Endothelial cell of umbilical vein (primary cell): ENCODE data around the gene DMRTB1. TPM values are rescaled to one million over a fixed set of nuclear protein-coding genes. Genes with fewer than 3 reads are reported as not detected.

Source experiments
- BruUV-seq: library from RNA; stranded (reverse); fragments of 400-500 nt; replicated peaks from 2 replicates; lab custom pipeline; 2021; lab: Mats Ljungman, UMichigan
- CTCF ChIA-PET: fragments of 300-600, 350-600 bp; sonication (Branson Sonifier 250); formaldehyde crosslinking; loops from one replicate; lab custom pipeline; 2021; ENCODE audit warnings: antibody characterized with exemption, inconsistent platforms; lab: Charles Lee
- POLR2A ChIA-PET: fragments of 300-600, 350-600 bp; sonication (Branson Sonifier 250); formaldehyde crosslinking; loops from one replicate; lab custom pipeline; 2021; ENCODE audit warnings: antibody characterized with exemption, inconsistent platforms; lab: Charles Lee
- DNase-seq: peaks from one replicate; pipeline ENCODE4 v3.0.0-alpha.2; 2011; ENCODE audit warnings: low read depth, low spot score
- FAIRE-seq: peaks from 2 replicates; lab custom pipeline; 2011; peaks lifted over from hg19 to GRCh38; lab: Jason Lieb, UNC
- H2AFZ ChIP-seq: 2 replicates; pipeline ENCODE4 v1.6.0; 2012; ENCODE audit warnings: low read depth, low read length, control low read depth, inconsistent platforms
- H3K27ac ChIP-seq: 2 replicates; pipeline ENCODE4 v1.5.1; 2011; ENCODE audit warnings: low read depth, mild to moderate bottlenecking, control low read depth, low read length, moderate library complexity; ENCODE audit not compliant: insufficient read depth
- H3K27me3 ChIP-seq, 2 experiments: 2 replicates each; pipeline versions ENCODE4 v1.6.0 to v1.6.1; 2011; ENCODE audit warnings: low read length in 2 of 2, mixed read lengths in 1 of 2; ENCODE audit not compliant: control insufficient read depth in 2 of 2, insufficient read depth in 2 of 2
- H3K36me3 ChIP-seq, 2 experiments: 2 replicates in 1 of 2; 3 replicates in 1 of 2; pipeline ENCODE4 v1.5.1; 2011; ENCODE audit warnings: low read length in 2 of 2, mild to moderate bottlenecking in 1 of 2, moderate library complexity in 1 of 2; ENCODE audit not compliant: control insufficient read depth in 2 of 2, insufficient read depth in 2 of 2; ENCODE audit errors: extremely low read depth in 1 of 2
- H3K4me1 ChIP-seq: 3 replicates; pipeline ENCODE4 v1.5.1; 2011; ENCODE audit warnings: mild to moderate bottlenecking, low read length; ENCODE audit not compliant: control insufficient read depth, insufficient read depth; ENCODE audit errors: extremely low read depth
- H3K4me2 ChIP-seq: 2 replicates; pipeline ENCODE4 v1.6.1; 2011; ENCODE audit warnings: low read length, control low read depth, mixed read lengths; ENCODE audit not compliant: insufficient read depth
- H3K4me3 ChIP-seq, 3 experiments: fragments of 200-600 bp in 1 of 3; sonication (generic), shearing (Covaris generic) in 1 of 3; replicated peaks in 1 of 3; 2 replicates each; pipeline ENCODE4 v1.5.1; 2011 to 2016; ENCODE audit warnings: control low read depth in 3 of 3, low read length in 3 of 3, mild to moderate bottlenecking in 2 of 3, inconsistent platforms in 1 of 3, low read depth in 1 of 3, moderate library complexity in 1 of 3; ENCODE audit not compliant: insufficient read depth in 1 of 3
- H3K79me2 ChIP-seq: 2 replicates; pipeline ENCODE4 v1.6.0; 2012; ENCODE audit warnings: low read length, inconsistent platforms; ENCODE audit not compliant: control insufficient read depth, insufficient read depth
- H3K9ac ChIP-seq: replicated peaks from 2 replicates; pipeline ENCODE3; 2011; ENCODE audit warnings: low read length, control low read depth; ENCODE audit not compliant: insufficient read depth; ENCODE audit errors: extremely low read depth
- H3K9me1 ChIP-seq: replicated peaks from 3 replicates; pipeline ENCODE4 v1.6.0; 2011; ENCODE audit warnings: mild to moderate bottlenecking, low read length; ENCODE audit not compliant: control insufficient read depth, insufficient read depth; ENCODE audit errors: extremely low read depth
- H3K9me3 ChIP-seq: replicated peaks from 2 replicates; pipeline ENCODE4 v1.5.1; 2012; ENCODE audit warnings: low read length, inconsistent platforms; ENCODE audit not compliant: control insufficient read depth, insufficient read depth
- H4K20me1 ChIP-seq: replicated peaks from 2 replicates; pipeline ENCODE3; 2011; ENCODE audit warnings: mild to moderate bottlenecking, low read length; ENCODE audit not compliant: control insufficient read depth, insufficient read depth; ENCODE audit errors: extremely low read depth
- CTCF ChIP-seq, 2 donors: IDR thresholded peaks; 1 replicate in 1 of 2; 2 replicates in 1 of 2; pipeline ENCODE4 v1.5.1; 2011; ENCODE audit warnings: low read length in 2 of 2, mild to moderate bottlenecking in 2 of 2, moderate library complexity in 2 of 2, control low read depth in 1 of 2, inconsistent platforms in 1 of 2, low read depth in 1 of 2; ENCODE audit not compliant: insufficient read depth in 1 of 2; ENCODE audit errors: extremely low read depth in 1 of 2
- EZH2 ChIP-seq: IDR thresholded peaks from 2 replicates; pipeline ENCODE4 v1.6.1; 2012; ENCODE audit warnings: borderline replicate concordance, low read depth, mild to moderate bottlenecking, moderate library complexity, low read length, inconsistent platforms; ENCODE audit not compliant: severe bottlenecking
- FOS ChIP-seq: IDR thresholded peaks from 2 replicates; pipeline ENCODE4 v1.6.1; 2011; ENCODE audit warnings: mild to moderate bottlenecking, low read length, moderate library complexity, borderline replicate concordance; ENCODE audit not compliant: insufficient read depth
- GATA2 ChIP-seq: IDR thresholded peaks from 2 replicates; pipeline ENCODE4 v1.7.0; 2011; ENCODE audit warnings: low read depth, mild to moderate bottlenecking, moderate library complexity, mixed read lengths, low read length; ENCODE audit not compliant: insufficient read length, insufficient read depth
- JUN ChIP-seq: IDR thresholded peaks from 2 replicates; pipeline ENCODE4 v1.6.1; 2011; ENCODE audit warnings: borderline replicate concordance, low read depth; ENCODE audit not compliant: insufficient read length, insufficient read depth
- MYC ChIP-seq: IDR thresholded peaks from one replicate; pipeline ENCODE4 v1.6.1; 2011; ENCODE audit warnings: mild to moderate bottlenecking, low read depth, low read length
- POLR2A ChIP-seq: IDR thresholded peaks from 2 replicates; pipeline ENCODE4 v1.6.1; 2012; ENCODE audit warnings: low read depth, mild to moderate bottlenecking, control low read depth, low read length
- POLR2AphosphoS5 ChIP-seq: IDR thresholded peaks from 2 replicates; pipeline ENCODE4 v1.6.1; 2012; ENCODE audit warnings: low read depth, mild to moderate bottlenecking, control low read depth, low read length, moderate library complexity; ENCODE audit not compliant: insufficient read depth
- dilution Hi-C: fragments of 300-500 bp; cut with MboI; formaldehyde crosslinking; loops from one replicate; pipeline ENCODE4 v1.15.0; 2019; ENCODE audit warnings: low sequenced_read_pairs; ENCODE audit not compliant: extremely low pct_ligation_motif_present
- intact Hi-C: fragments of 100-400 bp; cut with micrococcal nuclease; formaldehyde crosslinking; loops from one replicate; pipeline ENCODE4 v1.10.0; 2022
- polyA plus RNA-seq, 4 experiments: library from polyadenylated mRNA; depleted of rRNA in 3 of 4; stranded (reverse) in 3 of 4; unstranded in 1 of 4; fragments of >200 nt; gene quantifications; 2 replicates each; pipeline versions ENCODE4 v1.2.1 to v1.2.3, GENCODE V29; 2011 to 2012; ENCODE audit warnings: missing spikeins in 1 of 4
- total RNA-seq: library from RNA; stranded (reverse); gene quantifications from 2 replicates; pipeline ENCODE4 v1.2.3, GENCODE V29; 2021
- TF ChIP-seq, protein P1 (sequence below): IDR thresholded peaks from 2 replicates; pipeline ENCODE4 v1.6.1; 2011; ENCODE audit not compliant: insufficient read depth, insufficient read length

DMRTB1 gene
- total and polyA plus RNA-seq, 2 donors (not counting 3 experiments of a cell fraction or from before 2014, with no cell fraction given) = not detected

- DNase-seq (no peak), FAIRE-seq (no peak)
- intact Hi-C loops = no loop called here
- ChIA-PET CTCF (interaction anchor here (0.8 to 1.5 kb wide), 3 partner anchors 25 to 285 kb away, joined by 3 to 6 read pairs (median 4); no protein-coding TSS in a partner anchor), POLR2A (no interaction called here)
- no peaks in the 10 kb centered on the region for H4K20me1 ChIP-seq
- H3K4me3 ChIP-seq = no peak overlapping the region
- H3K9ac ChIP-seq = no peak overlapping the region
- dilution Hi-C loops = no loop called here
- H3K9me3 ChIP-seq = no peaks in the 10 kb centered on the region
- no TSS peak for BruUV-seq
- no peaks in the 10 kb centered on the region for H3K27me3 ChIP-seq
- H3K79me2 ChIP-seq = no peaks in the 10 kb centered on the region
- no peak overlapping the region for H3K27ac ChIP-seq
- no peak overlapping the region for H3K4me2 ChIP-seq
- no peaks in the 10 kb centered on the region for H3K36me3 ChIP-seq
- H3K4me1 ChIP-seq = no peaks in the 10 kb centered on the region
- H3K9me1 ChIP-seq = no peaks in the 10 kb centered on the region
- H2AFZ ChIP-seq = no peak overlapping the region
- TF ChIP-seq POLR2A (no peak), POLR2AphosphoS5 (no peak), CTCF (IDR thresholded peaks at IDR 0.05; ENCODE audit: extremely low read depth in 1 of 2, insufficient read depth in 1 of 2, low read depth in 1 of 2, low read length in 2 of 2) (no peak), JUN (no peak), FOS (no peak), MYC (no peak), EZH2 (no peak), GATA2 (no peak)
- TF ChIP-seq, protein P1, sequence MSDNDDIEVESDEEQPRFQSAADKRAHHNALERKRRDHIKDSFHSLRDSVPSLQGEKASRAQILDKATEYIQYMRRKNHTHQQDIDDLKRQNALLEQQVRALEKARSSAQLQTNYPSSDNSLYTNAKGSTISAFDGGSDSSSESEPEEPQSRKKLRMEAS = no peak
Observed at GRCh38 chr1:53469373-53469772, 10.2 kb downstream of the DMRTB1 start.
